Endothelial cell of umbilical vein (primary cell): ENCODE results near the gene AGL. TPM values are rescaled to one million over a fixed set of nuclear protein-coding genes. Genes with fewer than 3 reads are reported as not detected.

Experiments used
- polyA plus RNA-seq, 4 experiments: library from polyadenylated mRNA; depleted of rRNA in 3 of 4; stranded (reverse) in 3 of 4; unstranded in 1 of 4; fragments of >200 nt; gene quantifications; 2 replicates each; pipeline versions ENCODE4 v1.2.1 to v1.2.3, GENCODE V29; 2011 to 2012; ENCODE audit warnings: missing spikeins in 1 of 4
- small RNA-seq: library from RNA; depleted of rRNA; stranded (forward); fragments of <200 nt; gene quantifications from one replicate; pipeline ENCODE3, GENCODE V24; 2012; ENCODE audit warnings: low replicate concordance, low read depth; ENCODE audit not compliant: insufficient read depth, insufficient read length
- total RNA-seq: library from RNA; stranded (reverse); gene quantifications from 2 replicates; pipeline ENCODE4 v1.2.3, GENCODE V29; 2021

Gene AGL
- total and polyA plus RNA-seq, 2 donors (not counting 3 experiments of a cell fraction or from before 2014, with no cell fraction given) = 1.5 to 10.7 TPM

Small RNA genes within 50 kb of the gene (small RNA-seq; reads per million reads assigned to genes)
- not detected for gene AC096949.1

Other genes starting within 250 kb of the AGL start
- 137 and 140 TPM in 2 replicates for gene PALMD, start 204.2 kb upstream of the AGL start, total RNA-seq
- 40.2 and 52.6 TPM in 2 replicates for gene PALMD, start 204.2 kb upstream of the AGL start, polyA plus RNA-seq
- gene FRRS1, start 83.7 kb upstream of the AGL start, total RNA-seq = 3.1 and 4.8 TPM in 2 replicates
- 1.1 TPM in 2 replicates for gene FRRS1, start 83.7 kb upstream of the AGL start, polyA plus RNA-seq
- 19.0 and 20.2 TPM in 2 replicates for gene SLC35A3, start 119.6 kb downstream of the AGL start, total RNA-seq
- gene SLC35A3, start 119.6 kb downstream of the AGL start, polyA plus RNA-seq = 2.8 and 3.6 TPM in 2 replicates